ENCODE measurements around the gene PCDHA3. TPM values are rescaled to one million over a fixed set of nuclear protein-coding genes. Genes with fewer than 3 reads are reported as not detected.
"Not testable (repeated sequence)": the region's sequence is repeated elsewhere in the genome, so short reads cannot be mapped to it uniquely, and the experiment has no call there.

Gene PCDHA3
- total RNA-seq, 4 donors from 2014 or later = 1.1 to 1.7 (median 1.3) TPM

DNA sequence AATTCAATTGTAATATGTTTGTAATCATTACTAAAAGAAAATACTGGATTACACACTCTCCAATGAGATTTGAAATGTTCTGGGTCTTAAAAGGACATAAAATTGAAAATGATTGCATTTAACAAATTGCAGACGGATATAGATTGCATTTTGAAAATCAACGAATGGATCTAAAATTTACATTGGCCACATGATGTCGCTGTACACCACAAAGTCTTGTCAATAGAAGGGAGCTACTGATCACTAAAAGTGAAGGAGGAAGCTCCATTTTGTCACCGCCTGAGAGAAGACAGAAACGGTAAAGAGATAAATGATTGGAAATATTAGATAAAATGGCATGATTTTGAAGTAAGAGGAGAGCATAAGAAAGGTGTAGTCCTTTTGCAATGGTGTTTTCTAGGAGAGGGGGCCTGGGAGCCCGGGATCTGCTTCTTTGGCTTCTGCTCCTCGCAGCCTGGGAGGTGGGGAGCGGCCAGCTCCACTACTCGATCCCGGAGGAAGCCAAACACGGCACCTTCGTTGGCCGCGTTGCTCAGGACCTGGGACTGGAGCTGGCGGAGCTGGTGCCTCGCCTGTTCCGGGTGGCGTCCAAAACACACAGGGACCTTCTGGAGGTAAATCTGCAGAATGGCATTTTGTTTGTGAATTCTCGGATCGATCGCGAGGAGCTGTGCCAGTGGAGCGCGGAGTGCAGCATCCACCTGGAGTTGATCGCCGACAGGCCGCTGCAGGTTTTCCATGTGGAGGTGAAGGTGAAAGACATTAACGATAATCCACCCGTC lies 14.8 kb upstream of the PCDHA3 start, which contains the start of gene PCDHA1:
Gene PCDHA1 (plus strand): TSS at position 236 of the 782 bp plus-strand sequence.
- no peaks in the 10 kb centered on the region for H3K4me1 ChIP-seq
- no peaks in the 10 kb centered on the region for H3K36me3 ChIP-seq
- 19 to 22% methylated on average over 28 to 29 of the region's 29 CpGs for WGBS, 2 donors
- intact Hi-C loops (cut with DNase I) = no loop called here
- DNase-seq = no peak
- no peak for TF ChIP-seq POLR2A (IDR thresholded peaks at IDR 0.05)
- TF ChIP-seq, protein P1, sequence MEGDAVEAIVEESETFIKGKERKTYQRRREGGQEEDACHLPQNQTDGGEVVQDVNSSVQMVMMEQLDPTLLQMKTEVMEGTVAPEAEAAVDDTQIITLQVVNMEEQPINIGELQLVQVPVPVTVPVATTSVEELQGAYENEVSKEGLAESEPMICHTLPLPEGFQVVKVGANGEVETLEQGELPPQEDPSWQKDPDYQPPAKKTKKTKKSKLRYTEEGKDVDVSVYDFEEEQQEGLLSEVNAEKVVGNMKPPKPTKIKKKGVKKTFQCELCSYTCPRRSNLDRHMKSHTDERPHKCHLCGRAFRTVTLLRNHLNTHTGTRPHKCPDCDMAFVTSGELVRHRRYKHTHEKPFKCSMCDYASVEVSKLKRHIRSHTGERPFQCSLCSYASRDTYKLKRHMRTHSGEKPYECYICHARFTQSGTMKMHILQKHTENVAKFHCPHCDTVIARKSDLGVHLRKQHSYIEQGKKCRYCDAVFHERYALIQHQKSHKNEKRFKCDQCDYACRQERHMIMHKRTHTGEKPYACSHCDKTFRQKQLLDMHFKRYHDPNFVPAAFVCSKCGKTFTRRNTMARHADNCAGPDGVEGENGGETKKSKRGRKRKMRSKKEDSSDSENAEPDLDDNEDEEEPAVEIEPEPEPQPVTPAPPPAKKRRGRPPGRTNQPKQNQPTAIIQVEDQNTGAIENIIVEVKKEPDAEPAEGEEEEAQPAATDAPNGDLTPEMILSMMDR (IDR thresholded peaks at IDR 0.05) = no peak
- H3K27ac ChIP-seq = no peak within 1 kb of the TSS
- no peaks in the 10 kb centered on the region for H3K27me3 ChIP-seq
- H3K4me3 ChIP-seq (replicated peaks in 1 of 3) = no peak within 1 kb of the TSS
- peaks cover 6% of the 10 kb centered on the region for H3K9me3 ChIP-seq

DNA sequence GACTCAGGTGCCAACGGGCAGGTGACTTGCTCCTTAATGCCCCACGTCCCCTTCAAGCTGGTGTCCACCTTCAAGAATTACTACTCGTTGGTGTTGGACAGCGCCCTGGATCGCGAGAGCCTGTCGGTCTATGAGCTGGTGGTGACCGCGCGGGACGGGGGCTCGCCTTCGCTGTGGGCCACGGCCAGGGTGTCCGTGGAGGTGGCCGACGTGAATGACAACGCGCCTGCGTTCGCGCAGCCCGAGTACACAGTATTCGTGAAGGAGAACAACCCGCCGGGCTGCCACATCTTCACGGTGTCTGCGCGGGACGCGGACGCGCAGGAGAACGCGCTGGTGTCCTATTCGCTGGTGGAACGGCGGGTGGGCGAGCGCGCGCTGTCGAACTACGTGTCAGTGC lies 13.4 kb upstream of the PCDHA3 start:
- WGBS, 2 donors = 34 to 59% methylated on average over 9 to 16 of the region's 44 CpGs
- not testable (repeated sequence) for H3K9me3 ChIP-seq, DNase-seq

DNA sequence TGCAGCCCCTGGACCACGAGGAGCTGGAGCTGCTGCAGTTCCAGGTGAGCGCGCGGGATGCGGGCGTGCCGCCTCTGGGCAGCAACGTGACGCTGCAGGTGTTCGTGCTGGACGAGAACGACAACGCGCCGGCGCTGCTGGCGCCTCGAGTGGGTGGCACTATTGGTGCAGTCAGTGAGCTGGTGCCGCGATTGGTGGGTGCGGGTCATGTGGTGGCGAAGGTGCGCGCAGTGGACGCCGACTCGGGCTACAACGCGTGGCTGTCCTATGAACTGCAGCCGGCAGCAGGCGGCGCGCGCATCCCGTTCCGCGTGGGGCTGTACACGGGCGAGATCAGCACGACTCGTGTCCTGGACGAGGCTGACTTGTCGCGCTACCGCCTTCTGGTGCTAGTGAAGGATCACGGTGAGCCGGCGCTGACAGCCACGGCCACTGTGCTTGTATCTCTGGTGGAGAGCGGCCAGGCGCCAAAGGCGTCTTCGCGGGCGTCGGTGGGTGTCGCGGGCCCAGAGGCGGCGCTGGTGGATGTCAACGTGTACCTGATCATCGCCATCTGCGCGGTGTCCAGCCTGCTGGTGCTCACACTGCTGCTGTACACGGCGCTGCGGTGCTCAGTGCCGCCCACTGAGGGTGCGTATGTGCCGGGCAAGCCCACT lies 12.9 kb upstream of the PCDHA3 start:
- H3K9me3 ChIP-seq; H3K4me1 ChIP-seq; DNase-seq; H3K36me3 ChIP-seq; intact Hi-C loops (cut with DNase I); H3K27ac ChIP-seq; H3K27me3 ChIP-seq; H3K4me3 ChIP-seq (replicated peaks in 1 of 3): not testable (repeated sequence)
- 25 to 26% methylated on average over 6 to 36 of the region's 70 CpGs for WGBS, 2 donors

More for the DNA sequence above, 13.4 kb upstream of the PCDHA3 start:
- H3K4me3 ChIP-seq (replicated peaks in 1 of 3); H3K27me3 ChIP-seq; H3K36me3 ChIP-seq; H3K4me1 ChIP-seq; intact Hi-C loops (cut with DNase I); H3K27ac ChIP-seq: not testable (repeated sequence)

DNA sequence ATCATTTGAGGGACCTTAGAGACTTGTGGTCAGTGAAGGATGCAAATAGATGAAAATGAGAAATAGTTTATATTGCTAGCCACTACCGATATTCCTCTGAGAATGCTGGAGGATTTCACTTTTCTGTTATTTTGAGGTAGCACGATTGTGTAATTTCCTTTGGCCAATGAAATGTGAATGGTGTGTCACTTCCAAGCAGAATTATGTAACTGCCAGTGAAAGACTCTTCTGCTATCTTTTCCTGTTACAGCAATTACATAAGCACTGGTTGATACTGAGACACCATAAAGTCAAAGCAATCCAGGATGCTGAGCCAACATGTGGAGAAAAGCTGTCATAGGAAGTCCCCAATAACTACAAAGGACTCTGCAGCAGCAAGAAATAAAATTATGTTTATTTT lies 9.8 kb upstream of the PCDHA3 start:
- no peaks in the 10 kb centered on the region for H3K27me3 ChIP-seq
- 21 to 39% methylated on average over 2 of the region's 2 CpGs for WGBS, 2 donors
- intact Hi-C loops (cut with DNase I) = no loop called here

DNA sequence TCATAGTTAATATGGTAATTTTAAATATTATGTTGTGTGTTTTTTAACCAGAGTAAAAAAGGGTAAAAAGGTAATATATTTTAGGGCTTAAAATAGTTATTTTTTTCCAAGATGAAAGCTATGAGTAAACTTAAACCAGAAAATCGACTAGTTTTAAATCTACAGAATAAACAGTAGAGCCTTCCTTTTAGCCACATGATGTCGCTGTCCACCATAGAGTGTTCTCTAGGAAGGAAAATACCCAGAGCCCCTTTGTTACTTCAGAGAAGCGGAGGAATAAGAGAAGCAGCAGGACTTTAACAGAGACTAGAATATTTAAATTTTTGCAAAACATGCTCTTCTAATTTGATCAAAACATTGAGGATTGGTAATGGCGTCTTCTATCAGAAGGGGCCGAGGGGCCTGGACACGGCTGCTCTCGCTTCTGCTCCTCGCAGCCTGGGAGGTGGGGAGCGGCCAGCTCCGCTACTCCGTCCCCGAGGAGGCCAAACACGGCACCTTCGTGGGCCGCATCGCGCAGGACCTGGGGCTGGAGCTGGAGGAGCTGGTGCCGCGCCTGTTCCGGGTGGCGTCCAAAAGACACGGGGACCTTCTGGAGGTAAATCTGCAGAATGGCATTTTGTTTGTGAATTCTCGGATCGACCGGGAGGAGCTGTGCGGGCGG lies 6.1 kb upstream of the PCDHA3 start, which contains the start of gene PCDHA2:
Gene PCDHA2 (plus strand): TSS at position 258 of the 664 bp plus-strand sequence.
- Histone ChIP-seq H3K9me3 (no peaks in the 10 kb centered on the region), H3K27ac (no peak within 1 kb of the TSS), H3K36me3 (no peaks in the 10 kb centered on the region), H3K27me3 (no peaks in the 10 kb centered on the region), H3K4me1 (no peaks in the 10 kb centered on the region), H3K4me3 (replicated peaks in 1 of 3) (no peak within 1 kb of the TSS)
- intact Hi-C loops (cut with DNase I) = no loop called here
- no peak for DNase-seq
- WGBS, 2 donors = 14 to 15% methylated on average over 18 to 27 of the region's 27 CpGs
- TF ChIP-seq, protein P1 (IDR thresholded peaks at IDR 0.05) = no peak
- TF ChIP-seq POLR2A (IDR thresholded peaks at IDR 0.05) = no peak

More for the DNA sequence above, 9.8 kb upstream of the PCDHA3 start:
- Histone ChIP-seq H3K27ac (no peak overlapping the region), H3K4me1 (no peaks in the 10 kb centered on the region), H3K9me3 (peaks cover 6% of the 10 kb centered on the region), H3K36me3 (no peaks in the 10 kb centered on the region), H3K4me3 (replicated peaks in 1 of 3) (no peak overlapping the region)
- TF ChIP-seq, protein P1 (IDR thresholded peaks at IDR 0.05) = no peak
- no peak for TF ChIP-seq POLR2A (IDR thresholded peaks at IDR 0.05)
- no peak for DNase-seq

All from thyroid gland (tissue), 4 donors.